K562 (cell line): ENCODE measurements around the gene PCDH1.

Experiments used
- CTCF ChIP-seq, 3 experiments: IDR thresholded peaks in 2 of 3; conservative IDR thresholded peaks in 1 of 3; 2 replicates each; pipeline ENCODE4 v1.5.1; 2011 to 2012; ENCODE audit warnings: low read length in 3 of 3, mild to moderate bottlenecking in 3 of 3, control low read depth in 2 of 3, improper control_type of control experiment in 1 of 3, inconsistent platforms in 1 of 3, low read depth in 1 of 3, mixed read lengths in 1 of 3, moderate library complexity in 1 of 3; ENCODE audit not compliant: insufficient read depth in 2 of 3
- JUND ChIP-seq, 2 experiments: IDR thresholded peaks; 2 replicates in 1 of 2; 3 replicates in 1 of 2; pipeline ENCODE4 v1.6.1; 2011; ENCODE audit warnings: borderline replicate concordance in 2 of 2, low read depth in 2 of 2, low read length in 2 of 2, improper control_type of control experiment in 1 of 2, missing biosample characterization in 1 of 2, missing genetic modification characterization in 1 of 2, missing genetic modification reagents in 1 of 2
- POLR2AphosphoS5 ChIP-seq: IDR thresholded peaks from 2 replicates; pipeline ENCODE4 v1.6.1; 2011; ENCODE audit warnings: mild to moderate bottlenecking, low read depth, low read length, moderate library complexity; ENCODE audit not compliant: control insufficient read depth, insufficient read depth
- RAD21 ChIP-seq, 2 experiments: fragments of 250-450 bp in 1 of 2; fragments of 450-650 bp in 1 of 2; sonication (Bioruptor Pico) in 1 of 2; formaldehyde crosslinking in 1 of 2; IDR thresholded peaks in 1 of 2; conservative IDR thresholded peaks in 1 of 2; 2 replicates each; pipeline versions ENCODE4 v1.4.0 to v1.8.0; 2020 to 2022; ENCODE audit warnings: mild to moderate bottlenecking in 2 of 2, moderate library complexity in 1 of 2
- RCOR1 ChIP-seq, 2 experiments: IDR thresholded peaks; 2 replicates each; pipeline ENCODE4 v1.6.1; 2012; ENCODE audit warnings: low read depth in 2 of 2, low read length in 2 of 2, borderline replicate concordance in 1 of 2, improper control_type of control experiment in 1 of 2
- ZBED1 ChIP-seq: IDR thresholded peaks from 2 replicates; pipeline ENCODE4 v1.6.1; 2014
- ZNF3 ChIP-seq: fragments of 250-450 bp; sonication (Bioruptor Pico); IDR thresholded peaks from 2 replicates; pipeline ENCODE4 v1.5.0; 2021; ENCODE audit warnings: mild to moderate bottlenecking, moderate library complexity
- ZZZ3 ChIP-seq: fragments of 450-650 bp; IDR thresholded peaks from 2 replicates; pipeline ENCODE4 v1.6.1; 2016; ENCODE audit warnings: antibody characterized with exemption, mild to moderate bottlenecking, moderate library complexity

GRCh38 chr5:141821430-141821925, 56.7 kb downstream of the PCDH1 start:
- TF ChIP-seq ZZZ3 (no peak), JUND (IDR thresholded peaks at IDR 0.05; ENCODE audit: borderline replicate concordance, low read depth, low read length) (peak; percentile 75), JUND (tag; IDR thresholded peaks at IDR 0.05; ENCODE audit: borderline replicate concordance, low read depth, low read length) (peak; percentile 20; the same call in 1 of the 3 replicates), CTCF (IDR thresholded peaks at IDR 0.05 in 2 of 3, conservative IDR thresholded peaks at IDR 0.05 in 1 of 3; ENCODE audit: insufficient read depth in 2 of 3, low read depth in 1 of 3, low read length in 3 of 3) (no peak), RCOR1 (IDR thresholded peaks at IDR 0.05; ENCODE audit: borderline replicate concordance in 1 of 2, low read depth in 2 of 2, low read length in 2 of 2) (peak in 1 of 2 experiments; percentile 94; a peak in 2 of 4 replicates), ZBED1 (no peak), POLR2AphosphoS5 (no peak), RAD21 (CRISPR knock-in tag; conservative IDR thresholded peaks at IDR 0.05 in 1 of 2, IDR thresholded peaks at IDR 0.05 in 1 of 2) (no peak), ZNF3 (no peak)
